Activated CD8-positive, alpha-beta T cell treated with anti-CD3 and anti-CD28 coated beads, Interleukin-2, amount 10 ng/mL, durations not matched to agents 7 days and 5 days (primary cell): ENCODE measurements around the gene GID8. TPM values are rescaled to one million over a fixed set of nuclear protein-coding genes. Genes with fewer than 3 reads are reported as not detected.

ENCODE experiments used
- ATAC-seq: fragments of 150-1000 bp; cut with Tn5 transposase; one replicate; pipeline ENCODE4 v1.10.0; 2021; ENCODE audit warnings: moderate library complexity
- CTCF ChIA-PET: fragments of 350-600 bp; sonication (Branson Sonifier 250); formaldehyde crosslinking; loops from one replicate; lab custom pipeline; 2021; ENCODE audit warnings: antibody characterized with exemption; lab: Charles Lee
- POLR2A ChIA-PET: fragments of 350-600 bp; sonication (Branson Sonifier 250); formaldehyde crosslinking; loops from one replicate; lab custom pipeline; 2021; ENCODE audit warnings: antibody characterized with exemption; lab: Charles Lee
- DNase-seq: peaks from one replicate; pipeline ENCODE4 v3.0.0-alpha.2; 2020
- H3K27ac Mint-ChIP-seq: one replicate; pipeline ENCODE4 v1.8.0; 2021; ENCODE audit warnings: mild to moderate bottlenecking, mixed read lengths
- H3K27me3 Mint-ChIP-seq: one replicate; pipeline ENCODE4 v1.8.0; 2021; ENCODE audit warnings: low read depth, mixed read lengths
- H3K36me3 Mint-ChIP-seq: one replicate; pipeline ENCODE4 v1.8.0; 2021; ENCODE audit warnings: low read depth, mixed read lengths
- H3K4me1 Mint-ChIP-seq: one replicate; pipeline ENCODE4 v1.8.0; 2021; ENCODE audit warnings: low read depth, mixed read lengths
- H3K4me3 Mint-ChIP-seq: one replicate; pipeline ENCODE4 v1.8.0; 2021; ENCODE audit warnings: mild to moderate bottlenecking, mixed read lengths
- H3K9me3 Mint-ChIP-seq: one replicate; pipeline ENCODE4 v1.8.0; 2022; ENCODE audit warnings: mixed read lengths; ENCODE audit not compliant: insufficient read depth
- total RNA-seq, 2 experiments: library from RNA; stranded (reverse); gene quantifications; one replicate each; pipeline ENCODE4 v1.2.3, GENCODE V29; 2021

GID8 gene
- total RNA-seq, 2 experiments from 2014 or later = 37.3 to 39.7 TPM

DNA sequence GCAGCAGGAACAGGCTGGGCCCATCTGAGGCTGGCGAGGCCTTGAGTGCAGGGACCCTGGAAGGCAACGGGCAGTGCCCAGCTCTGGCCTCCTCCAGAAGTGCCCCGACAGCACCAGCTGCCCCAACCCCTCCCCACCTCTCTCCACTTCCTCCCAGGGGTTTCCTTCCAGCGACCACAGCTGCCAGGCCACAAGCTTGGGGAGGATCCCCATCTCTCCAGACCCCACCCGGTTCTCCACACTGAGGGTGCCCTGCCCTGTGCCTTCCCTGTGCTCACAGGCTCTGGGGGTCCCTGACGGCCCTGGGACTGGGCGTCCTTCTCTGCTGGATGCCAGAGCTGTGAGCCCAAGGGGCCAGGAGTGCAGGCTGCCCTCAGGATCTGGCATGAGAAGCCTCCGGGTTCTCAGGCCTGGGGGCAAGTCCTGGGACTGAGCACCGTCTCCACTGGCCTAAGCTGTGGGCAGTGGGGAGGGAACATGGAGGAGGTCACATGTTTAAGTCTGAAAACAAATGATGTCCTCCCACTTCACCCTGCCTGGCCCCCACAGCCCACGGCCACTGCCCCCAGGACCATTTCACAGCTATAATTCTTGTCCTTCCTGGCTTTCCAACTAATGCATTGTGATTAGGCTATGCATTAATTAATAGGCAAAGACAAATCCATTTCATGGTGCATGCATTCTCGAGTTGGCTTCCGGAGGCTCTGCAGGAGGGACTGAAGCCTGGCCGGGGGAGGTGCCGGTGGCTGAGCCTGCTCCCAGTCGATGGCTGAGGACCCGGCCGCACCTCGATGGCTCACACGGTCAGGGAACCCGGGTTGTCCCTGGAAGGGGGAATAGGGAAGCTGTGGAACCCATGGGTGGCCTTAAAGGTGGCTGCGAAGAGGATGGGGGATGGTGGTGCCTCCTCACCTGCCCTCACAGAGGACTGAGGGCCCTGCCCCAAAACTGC lies 44.5 kb downstream of the GID8 start:
- ChIA-PET CTCF (interaction anchor here (2.8 kb wide), 1 partner anchor 10 kb away, joined by 13 read pairs; no protein-coding TSS in a partner anchor), POLR2A (interaction anchor here (0.7 kb wide), 1 partner anchor 29 kb away, joined by 4 read pairs; no protein-coding TSS in a partner anchor)
- Mint-ChIP-seq H3K4me3 (no peak overlapping the region), H3K27ac (no peak overlapping the region), H3K4me1 (peaks cover 47% of the 10 kb centered on the region), H3K9me3 (no peaks in the 10 kb centered on the region), H3K36me3 (no peaks in the 10 kb centered on the region), H3K27me3 (peaks cover 44% of the 10 kb centered on the region)
- DNase-seq (no peak), ATAC-seq (no peak)

DNA sequence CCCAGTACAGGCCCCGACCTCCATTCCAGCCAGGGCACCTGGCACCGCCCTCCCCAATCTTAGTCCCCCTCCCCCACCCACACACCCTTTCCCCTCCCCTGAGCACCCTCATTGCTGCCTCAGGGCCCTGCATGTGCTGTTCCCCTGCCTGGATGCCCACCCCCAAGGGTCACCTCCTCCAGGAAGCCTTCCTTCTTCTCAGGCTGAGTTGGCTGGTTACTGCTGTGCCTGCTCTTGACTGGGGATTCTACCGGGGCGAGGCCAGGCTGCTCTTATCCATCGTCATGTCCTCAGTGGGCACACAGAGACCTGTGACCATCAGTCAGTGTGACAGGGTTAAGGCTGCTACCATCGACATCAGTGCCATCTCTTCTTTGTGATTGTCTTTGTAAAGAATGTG lies 45.3 kb downstream of the GID8 start:
- POLR2A ChIA-PET = no interaction called here
- Mint-ChIP-seq H3K36me3 (no peaks in the 10 kb centered on the region), H3K27me3 (peaks cover 46% of the 10 kb centered on the region), H3K27ac (no peak overlapping the region), H3K9me3 (no peaks in the 10 kb centered on the region), H3K4me1 (peaks cover 39% of the 10 kb centered on the region), H3K4me3 (no peak overlapping the region)
- CTCF ChIA-PET = no interaction called here
- no peak for ATAC-seq
- DNase-seq = no peak

DNA sequence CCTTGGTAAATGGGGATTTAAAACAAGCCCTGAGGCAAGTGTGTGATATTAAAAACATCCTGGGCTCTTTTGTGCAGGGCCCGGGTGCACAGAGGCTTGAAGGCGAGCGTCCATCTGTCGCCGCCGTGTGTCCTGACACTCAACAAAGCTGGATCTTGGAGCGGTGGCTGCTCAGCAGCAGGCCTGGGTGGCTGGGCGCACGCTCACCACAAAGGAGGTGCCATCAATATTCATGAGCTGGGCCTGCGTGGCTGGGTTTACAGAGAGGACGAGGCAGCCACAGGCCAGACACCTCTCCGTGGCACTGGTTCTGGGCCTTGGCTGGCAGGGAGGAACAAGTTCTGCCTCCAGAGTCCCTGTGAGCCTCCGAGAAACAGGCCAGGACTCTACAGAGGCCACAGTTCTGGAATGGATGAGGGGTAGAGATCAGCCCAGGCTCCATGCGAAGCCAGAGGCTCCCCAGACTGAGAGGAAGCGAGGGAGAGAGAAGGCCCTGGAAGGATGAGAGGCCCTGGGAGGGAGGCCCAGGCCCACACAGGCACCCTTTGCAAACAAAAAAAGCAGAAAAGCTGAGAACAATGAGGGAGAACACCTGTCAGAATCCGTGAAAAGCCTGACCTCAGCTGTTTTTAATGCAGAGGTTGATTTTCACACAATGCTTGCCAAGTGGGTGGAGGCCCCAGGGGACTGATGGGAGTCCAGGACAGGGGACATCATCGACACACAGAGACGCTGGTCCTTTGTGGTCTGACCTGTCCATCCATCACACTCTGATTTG lies 46.9 kb downstream of the GID8 start:
- ChIA-PET CTCF (interaction anchor here (1.1 to 1.5 kb wide), 2 partner anchors 12 to 24 kb away, joined by 3 to 5 read pairs; no protein-coding TSS in a partner anchor), POLR2A (no interaction called here)
- ATAC-seq (no peak), DNase-seq (no peak)
- Mint-ChIP-seq H3K4me1 (peaks cover 38% of the 10 kb centered on the region), H3K36me3 (no peaks in the 10 kb centered on the region), H3K27ac (no peak overlapping the region), H3K27me3 (peaks cover 33% of the 10 kb centered on the region), H3K4me3 (no peak overlapping the region), H3K9me3 (no peaks in the 10 kb centered on the region)

DNA sequence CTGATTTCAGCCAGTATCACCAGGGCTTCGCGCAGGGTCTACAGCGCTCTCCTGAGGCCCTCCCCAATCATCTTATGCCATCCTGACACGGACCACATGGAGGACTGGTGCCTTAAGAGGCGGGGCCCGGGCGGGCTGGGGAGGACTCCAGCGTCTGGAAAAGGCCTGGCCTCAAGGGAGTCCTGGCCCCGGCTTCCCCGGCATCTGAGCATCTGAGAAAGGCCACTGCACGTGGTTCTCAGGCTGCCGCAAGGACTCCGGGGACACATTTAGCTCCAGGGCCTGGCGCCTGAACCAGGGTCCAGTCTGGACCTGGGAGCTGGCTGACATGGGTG lies 47.5 kb downstream of the GID8 start:
- H3K27me3 Mint-ChIP-seq = peaks cover 27% of the 10 kb centered on the region
- DNase-seq (no peak), ATAC-seq (no peak)
- no peaks in the 10 kb centered on the region for H3K36me3 Mint-ChIP-seq
- CTCF ChIA-PET = interaction anchor here (1.1 kb wide), 1 partner anchor 24 kb away, joined by 3 read pairs; no protein-coding TSS in a partner anchor
- peaks cover 32% of the 10 kb centered on the region for H3K4me1 Mint-ChIP-seq
- POLR2A ChIA-PET = no interaction called here
- H3K9me3 Mint-ChIP-seq = no peaks in the 10 kb centered on the region
- no peak overlapping the region for H3K27ac Mint-ChIP-seq
- no peak overlapping the region for H3K4me3 Mint-ChIP-seq

DNA sequence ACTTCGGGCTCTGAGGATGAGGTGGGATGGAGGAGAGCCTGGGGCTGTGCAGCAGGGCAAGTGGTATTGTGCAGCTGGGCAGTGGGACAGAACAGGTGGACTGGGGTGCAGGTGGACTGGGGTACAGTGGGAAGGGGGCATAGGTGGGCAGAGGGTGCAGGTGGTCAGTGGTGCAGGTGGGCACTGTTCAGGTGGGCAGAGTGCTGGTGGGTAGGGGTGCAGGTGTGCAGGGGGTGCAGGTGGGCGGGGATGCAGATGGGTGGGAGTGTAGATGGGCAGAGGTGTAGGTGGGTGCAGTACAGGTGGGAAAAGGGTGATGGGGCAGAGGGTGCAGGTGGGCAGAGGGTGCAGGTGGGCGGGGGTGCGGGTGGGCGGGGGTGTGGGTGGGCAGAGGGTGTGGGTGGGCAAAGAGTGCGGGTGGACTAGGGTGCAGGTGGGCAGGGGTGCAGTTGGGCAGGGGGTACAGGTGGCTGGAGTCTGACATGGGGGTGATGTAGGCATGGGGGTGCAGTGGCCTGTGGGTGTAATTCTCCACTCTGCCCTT lies 48.4 kb downstream of the GID8 start:
- DNase-seq (no peak), ATAC-seq (no peak)
- Mint-ChIP-seq H3K36me3 (no peaks in the 10 kb centered on the region), H3K27me3 (peaks cover 19% of the 10 kb centered on the region), H3K4me3 (no peak overlapping the region), H3K27ac (no peak overlapping the region), H3K9me3 (no peaks in the 10 kb centered on the region), H3K4me1 (peaks cover 26% of the 10 kb centered on the region)
- ChIA-PET CTCF (no interaction called here), POLR2A (no interaction called here)

DNA sequence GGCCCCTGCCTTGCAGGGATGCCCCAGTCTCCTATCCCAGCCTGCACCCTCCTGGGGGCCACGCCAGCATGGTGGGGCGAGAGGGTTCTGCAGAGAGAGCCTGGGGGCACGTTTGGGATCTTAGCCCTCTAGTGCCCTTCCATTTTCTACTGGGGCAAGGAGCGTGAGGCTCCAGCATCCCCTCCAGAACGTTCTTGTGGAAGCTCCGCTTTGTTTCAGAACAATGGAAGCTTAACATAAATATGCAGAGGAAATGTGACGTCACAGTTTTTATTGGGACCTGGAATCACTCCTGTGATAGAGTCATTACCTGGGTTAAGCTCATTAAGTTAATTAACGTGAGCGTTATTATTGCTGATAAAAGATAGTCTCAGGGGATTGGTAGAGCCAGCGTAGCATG lies 49.2 kb downstream of the GID8 start:
- no peaks in the 10 kb centered on the region for H3K9me3 Mint-ChIP-seq
- H3K4me3 Mint-ChIP-seq = no peak overlapping the region
- peaks cover 18% of the 10 kb centered on the region for H3K4me1 Mint-ChIP-seq
- POLR2A ChIA-PET = no interaction called here
- H3K36me3 Mint-ChIP-seq = no peaks in the 10 kb centered on the region
- H3K27ac Mint-ChIP-seq = no peak overlapping the region
- no peak for DNase-seq
- peaks cover 17% of the 10 kb centered on the region for H3K27me3 Mint-ChIP-seq
- no peak for ATAC-seq
- CTCF ChIA-PET = no interaction called here

DNA sequence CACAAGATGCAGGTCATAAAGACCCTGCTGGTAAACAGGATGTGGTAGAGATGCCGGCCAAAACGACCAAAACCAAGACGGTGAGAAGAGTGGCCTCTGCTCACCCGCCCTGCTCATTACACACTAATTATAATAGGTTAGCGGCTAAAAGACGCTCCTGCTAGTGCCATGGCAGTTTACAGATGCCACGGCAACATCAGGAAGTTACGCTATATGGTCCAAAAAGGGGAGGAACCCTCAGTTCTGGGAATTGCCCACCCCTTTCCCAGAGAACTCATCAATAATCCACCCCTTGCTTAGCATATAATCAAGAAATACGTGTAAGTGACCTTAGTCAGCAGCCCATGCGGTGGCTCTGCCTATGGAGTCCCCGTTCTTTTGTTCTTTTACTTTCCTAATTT lies 51.3 kb downstream of the GID8 start:
- no peaks in the 10 kb centered on the region for H3K9me3 Mint-ChIP-seq
- H3K27ac Mint-ChIP-seq = no peak overlapping the region
- H3K36me3 Mint-ChIP-seq = no peaks in the 10 kb centered on the region
- DNase-seq (peak; percentile 54), ATAC-seq (peak; percentile 58)
- ChIA-PET CTCF (no interaction called here), POLR2A (no interaction called here)
- H3K4me3 Mint-ChIP-seq = peak overlapping the region; percentile 56
- H3K4me1 Mint-ChIP-seq = peaks cover 10% of the 10 kb centered on the region
- peaks cover 20% of the 10 kb centered on the region for H3K27me3 Mint-ChIP-seq

DNA sequence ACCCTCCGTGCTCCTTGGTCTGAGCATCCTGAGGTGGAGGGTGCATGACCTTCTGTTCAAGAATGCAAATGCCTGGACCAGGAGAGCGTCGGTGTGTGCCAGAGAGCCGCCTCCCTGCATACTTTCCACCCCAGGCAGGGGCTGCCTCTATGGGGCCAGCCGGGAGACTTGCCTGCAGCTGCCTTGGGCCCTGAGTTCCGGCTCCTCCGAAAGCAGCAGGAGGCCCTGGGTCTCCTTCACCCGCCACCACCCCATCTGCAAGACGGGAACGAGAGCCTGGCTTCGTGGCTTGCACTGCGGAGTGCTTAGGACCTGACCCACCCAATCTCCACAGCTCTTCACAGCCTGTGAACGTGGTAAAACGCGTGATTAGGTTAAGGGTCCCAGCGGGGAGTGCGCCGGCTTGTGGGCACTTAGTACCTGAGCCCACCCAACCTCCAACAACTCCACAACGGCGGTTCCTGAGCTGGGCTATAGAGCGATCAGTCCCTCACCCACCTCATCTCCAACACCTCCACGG lies 52.4 kb downstream of the GID8 start:
- ATAC-seq (no peak), DNase-seq (no peak)
- Mint-ChIP-seq H3K27ac (no peak overlapping the region), H3K4me1 (peaks cover 10% of the 10 kb centered on the region), H3K9me3 (no peaks in the 10 kb centered on the region), H3K27me3 (peaks cover 14% of the 10 kb centered on the region), H3K36me3 (no peaks in the 10 kb centered on the region), H3K4me3 (no peak overlapping the region)
- ChIA-PET POLR2A (no interaction called here), CTCF (interaction anchor here (0.6 to 1.1 kb wide), 2 partner anchors 11 to 19 kb away, joined by 3 read pairs; no protein-coding TSS in a partner anchor)

DNA sequence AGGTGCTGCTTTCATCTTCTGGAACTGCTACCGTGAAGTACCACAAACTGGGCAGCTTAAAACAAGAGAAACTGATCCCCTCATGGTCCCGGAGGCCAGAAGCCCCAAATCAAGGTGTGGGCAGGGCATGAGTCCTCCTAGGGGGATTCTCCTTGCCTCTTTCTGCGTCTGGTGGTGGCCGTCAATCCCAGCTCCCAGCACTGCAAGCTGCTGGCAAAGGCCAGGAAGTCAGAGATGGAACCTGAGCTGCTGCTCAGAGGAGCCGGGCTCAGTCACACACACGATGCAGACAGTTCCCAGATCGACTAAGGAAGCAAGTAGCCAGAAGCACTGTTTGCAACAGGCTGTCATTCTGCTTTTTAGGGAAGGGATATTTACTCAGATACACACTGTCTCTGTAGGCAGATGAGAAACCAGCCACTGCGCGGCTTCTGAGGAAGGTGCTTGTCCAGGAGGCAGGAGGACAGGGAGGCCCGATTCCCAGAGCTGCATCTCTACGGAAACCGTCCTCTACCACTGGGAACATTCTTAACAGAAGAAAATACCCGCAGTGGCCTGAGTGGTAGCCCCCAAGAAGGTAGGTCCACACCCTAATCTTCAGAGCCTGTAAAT lies 53.4 kb downstream of the GID8 start:
- H3K27ac Mint-ChIP-seq = no peak overlapping the region
- peaks cover 15% of the 10 kb centered on the region for H3K27me3 Mint-ChIP-seq
- CTCF ChIA-PET = interaction anchor here (0.8 to 1.6 kb wide), 3 partner anchors 16 to 19 kb away, joined by 3 to 4 read pairs (median 3); no protein-coding TSS in a partner anchor
- H3K4me1 Mint-ChIP-seq = peaks cover 10% of the 10 kb centered on the region
- ATAC-seq (no peak), DNase-seq (no peak)
- H3K9me3 Mint-ChIP-seq = no peaks in the 10 kb centered on the region
- POLR2A ChIA-PET = no interaction called here
- H3K4me3 Mint-ChIP-seq = no peak overlapping the region
- H3K36me3 Mint-ChIP-seq = no peaks in the 10 kb centered on the region

DNA sequence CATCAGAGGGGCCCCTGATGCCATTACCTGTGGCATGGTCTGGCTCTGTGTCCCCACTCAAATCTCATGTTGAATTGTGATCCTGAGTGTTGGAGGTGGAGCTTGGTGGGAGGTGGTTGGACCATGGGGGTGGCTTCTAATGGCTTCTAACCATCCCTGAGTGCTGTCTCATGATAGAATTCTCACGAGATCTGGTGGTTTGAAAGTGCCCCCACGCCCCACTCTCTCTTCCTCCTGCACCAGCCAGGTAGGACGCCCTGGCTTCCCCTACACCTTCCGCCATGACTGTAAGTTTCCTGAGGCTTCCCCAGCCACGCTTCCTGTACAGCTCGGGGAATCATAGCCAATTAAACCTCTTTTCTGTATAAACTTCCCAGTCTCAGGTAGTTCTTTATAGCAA lies 53.9 kb downstream of the GID8 start:
- peaks cover 14% of the 10 kb centered on the region for H3K27me3 Mint-ChIP-seq
- no peak overlapping the region for H3K4me3 Mint-ChIP-seq
- CTCF ChIA-PET = interaction anchor here (1.2 to 1.6 kb wide), 2 partner anchors 11 to 20 kb away, joined by 3 to 4 read pairs; no protein-coding TSS in a partner anchor
- H3K27ac Mint-ChIP-seq = no peak overlapping the region
- no peaks in the 10 kb centered on the region for H3K9me3 Mint-ChIP-seq
- POLR2A ChIA-PET = no interaction called here
- no peak for DNase-seq
- H3K4me1 Mint-ChIP-seq = peaks cover 10% of the 10 kb centered on the region
- no peaks in the 10 kb centered on the region for H3K36me3 Mint-ChIP-seq
- no peak for ATAC-seq

DNA sequence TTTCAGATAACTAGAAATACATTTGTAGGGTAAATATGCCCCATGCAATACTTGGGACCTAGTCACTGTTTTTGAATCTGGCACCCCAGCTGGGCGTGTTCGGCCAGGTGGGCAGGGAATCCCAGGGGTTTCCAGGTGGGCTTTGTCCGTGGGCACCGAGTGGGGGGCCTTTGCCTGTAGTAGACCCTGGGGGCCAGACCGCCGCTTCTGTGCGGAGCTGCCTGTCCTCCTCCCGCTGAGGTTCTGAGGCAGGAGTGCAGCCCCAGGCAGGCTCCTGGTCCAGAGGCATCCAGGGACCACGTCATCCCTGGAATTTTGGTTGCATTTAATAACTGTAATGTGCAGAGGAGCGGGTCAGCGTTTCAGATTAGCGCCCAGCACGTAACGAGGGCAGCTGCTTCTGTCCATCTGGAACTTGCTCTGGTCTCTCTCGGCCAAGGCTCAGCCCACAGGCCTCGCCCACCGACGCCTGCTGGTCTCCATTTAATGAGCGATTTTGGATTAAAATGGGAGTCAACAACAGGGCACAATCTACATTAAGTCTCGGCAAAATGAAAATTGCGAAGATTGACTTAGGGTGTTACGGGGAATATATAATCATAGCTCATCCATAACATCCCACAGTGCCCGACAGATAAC lies 56.0 kb downstream of the GID8 start:
- Mint-ChIP-seq H3K9me3 (no peaks in the 10 kb centered on the region), H3K27me3 (peaks cover 19% of the 10 kb centered on the region), H3K27ac (no peak overlapping the region), H3K4me1 (peaks cover 8% of the 10 kb centered on the region), H3K4me3 (no peak overlapping the region), H3K36me3 (no peaks in the 10 kb centered on the region)
- CTCF ChIA-PET = interaction anchor here (1.2 kb wide), 1 partner anchor 15 kb away, joined by 4 read pairs; no protein-coding TSS in a partner anchor
- no peak for ATAC-seq
- no peak for DNase-seq
- POLR2A ChIA-PET = no interaction called here
